Right lobe of liver (tissue), 6 donors: Measurements from ENCODE around the gene PKP3. TPM values are rescaled to one million over a fixed set of nuclear protein-coding genes. Genes with fewer than 3 reads are reported as not detected.
A peak's percentile ranks its signal among the peaks of the same experiment; 100 is the strongest.

Source experiments
- ATAC-seq, 4 donors: fragments of 200-7000 bp; cut with Tn5 transposase; one replicate each; pipeline ENCODE4 v1.9.1; 2020; ENCODE audit warnings: mild to moderate bottlenecking in 4 of 4, moderate library complexity in 4 of 4
- DNase-seq, 3 donors: peaks; one replicate each; pipeline ENCODE4 v3.0.0-alpha.2; 2020
- H3K27ac ChIP-seq, 3 donors: fragments of 200-600 bp; one replicate each; pipeline ENCODE4 v1.8.0; 2022
- H3K27me3 ChIP-seq, 2 donors: fragments of 200-600 bp; one replicate each; pipeline ENCODE4 v1.8.0; 2022
- H3K36me3 ChIP-seq, 4 donors: fragments of 200-600 bp; sonication (generic) in 1 of 4; one replicate each; pipeline versions ENCODE4 v1.5.1 to v1.8.0; 2017 to 2022; ENCODE audit warnings: control low read depth in 1 of 4
- H3K4me1 ChIP-seq, 4 donors: fragments of 200-600 bp; sonication (generic) in 1 of 4; one replicate each; pipeline versions ENCODE4 v1.5.1 to v1.8.0; 2017 to 2022; ENCODE audit warnings: control low read depth in 1 of 4
- H3K4me3 ChIP-seq, 3 donors: fragments of 200-600 bp; one replicate each; pipeline ENCODE4 v1.8.0; 2022
- H3K9me3 ChIP-seq, 4 donors: fragments of 200-600 bp; sonication (generic) in 1 of 4; one replicate each; pipeline versions ENCODE4 v1.5.1 to v1.8.0; 2017 to 2022; ENCODE audit warnings: control low read depth in 1 of 4
- POLR2A ChIP-seq: fragments of 450-650 bp; IDR thresholded peaks from one replicate; pipeline ENCODE4 v1.6.1; 2017; ENCODE audit warnings: antibody characterized with exemption, mild to moderate bottlenecking
- WGBS: methylation state at CpG from one replicate; pipeline ENCODE4 v1.1.6; 2018; ENCODE audit warnings: low coverage, low lambda C conversion rate; ENCODE audit not compliant: insufficient coverage; ENCODE audit errors: missing lambda C conversion rate; 5-methylcytosine and 5-hydroxymethylcytosine counted together
- intact Hi-C, 2 donors: fragments of 100-400 bp; cut with DNase I; formaldehyde crosslinking; loops; one replicate each; pipeline versions ENCODE4 v1.11.2 to v1.14.1; 2022
- total RNA-seq, 6 experiments: library from RNA; depleted of rRNA in 2 of 6; stranded (reverse); fragments of >200 nt in 2 of 6; fragmentation: NEBNext Ultra II Directional in 3 of 6; extraction: Animal tissue kit (Norgen Biotek cat#: 25700) in 3 of 6; gene quantifications; one replicate each; pipeline versions ENCODE4 v1.1.0 to v1.2.4, GENCODE V29; 2016 to 2023
- TF ChIP-seq, protein P1 (sequence below), 4 donors: fragments of 200-600 bp in 3 of 4; fragments of 450-650 bp in 1 of 4; IDR thresholded peaks; one replicate each; pipeline versions ENCODE4 v1.5.1 to v1.8.0; 2016 to 2022; ENCODE audit warnings: antibody characterized with exemption in 4 of 4, mild to moderate bottlenecking in 2 of 4
- donor health status: DM: no; HTN: yes; CAD: no.
- donor health status: DM: no; HTN: no; CAD: no.
- donor health status: DM: no; HTN: no; CAD: no.
- donor health status: DM: no; HTN: yes; CAD: no.
- donor health status: DM: no; HTN: yes; CAD: no.

Gene PKP3
- total RNA-seq, 6 experiments from 2014 or later: 0.43 to 1.5 (median 0.47) TPM; not detected in 3

DNA sequence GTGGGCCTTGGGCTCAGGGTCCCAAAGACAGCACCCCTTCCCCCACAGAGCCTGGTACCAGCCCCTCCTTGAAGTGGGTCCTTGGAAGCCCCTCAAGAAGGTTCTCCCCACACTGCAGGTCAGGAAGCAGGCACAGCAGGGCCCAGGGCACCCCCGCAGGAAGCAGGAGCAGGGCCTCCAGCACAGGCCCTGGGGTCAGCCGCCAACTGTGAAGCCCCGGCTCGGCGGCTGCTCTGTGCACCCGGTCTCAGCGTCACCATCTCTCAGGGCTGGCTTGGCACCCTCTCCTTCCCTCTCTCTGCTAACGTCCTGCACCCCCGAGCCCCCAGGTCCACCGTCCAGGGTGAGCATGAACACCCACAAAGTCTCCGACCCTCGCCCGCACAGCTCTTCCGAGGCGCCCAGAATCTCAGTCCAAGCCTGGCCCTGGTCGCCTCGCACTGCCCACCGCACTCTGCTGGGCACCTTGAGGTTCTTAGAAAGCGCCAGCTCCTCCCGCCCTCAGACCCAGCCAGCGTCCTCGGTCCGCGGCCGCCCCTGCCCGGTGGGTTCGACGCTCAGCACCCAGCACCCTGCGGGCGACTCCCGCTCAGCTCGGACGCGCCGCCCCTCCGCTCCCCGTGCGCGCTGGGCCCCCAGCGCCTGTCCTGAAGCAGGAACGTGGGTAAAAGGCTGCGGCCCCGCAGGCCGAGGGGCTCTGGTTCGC lies 22.2 kb downstream of the PKP3 start:
- ATAC-seq: peak in 2 of 4 donors; percentile 2
- H3K36me3 ChIP-seq: no peaks in the 10 kb centered on the region
- peak overlapping the region; percentile 39 to 61 (median 60) for H3K4me3 ChIP-seq
- H3K27ac ChIP-seq: peak overlapping the region; percentile 50 to 71 (median 62)
- no peaks in the 10 kb centered on the region for H3K9me3 ChIP-seq
- H3K4me1 ChIP-seq: peaks cover 0 to 8% (median 0%) of the 10 kb centered on the region in 4 donors
- WGBS: 11% methylated on average over 5 of the region's 45 CpGs
- intact Hi-C loops: no loop called here
- DNase-seq: peak in 2 of 3 donors; percentile 23 to 55
- TF ChIP-seq POLR2A: peak; percentile 37
- TF ChIP-seq, protein P1, sequence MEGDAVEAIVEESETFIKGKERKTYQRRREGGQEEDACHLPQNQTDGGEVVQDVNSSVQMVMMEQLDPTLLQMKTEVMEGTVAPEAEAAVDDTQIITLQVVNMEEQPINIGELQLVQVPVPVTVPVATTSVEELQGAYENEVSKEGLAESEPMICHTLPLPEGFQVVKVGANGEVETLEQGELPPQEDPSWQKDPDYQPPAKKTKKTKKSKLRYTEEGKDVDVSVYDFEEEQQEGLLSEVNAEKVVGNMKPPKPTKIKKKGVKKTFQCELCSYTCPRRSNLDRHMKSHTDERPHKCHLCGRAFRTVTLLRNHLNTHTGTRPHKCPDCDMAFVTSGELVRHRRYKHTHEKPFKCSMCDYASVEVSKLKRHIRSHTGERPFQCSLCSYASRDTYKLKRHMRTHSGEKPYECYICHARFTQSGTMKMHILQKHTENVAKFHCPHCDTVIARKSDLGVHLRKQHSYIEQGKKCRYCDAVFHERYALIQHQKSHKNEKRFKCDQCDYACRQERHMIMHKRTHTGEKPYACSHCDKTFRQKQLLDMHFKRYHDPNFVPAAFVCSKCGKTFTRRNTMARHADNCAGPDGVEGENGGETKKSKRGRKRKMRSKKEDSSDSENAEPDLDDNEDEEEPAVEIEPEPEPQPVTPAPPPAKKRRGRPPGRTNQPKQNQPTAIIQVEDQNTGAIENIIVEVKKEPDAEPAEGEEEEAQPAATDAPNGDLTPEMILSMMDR (IDR thresholded peaks at IDR 0.05): no peak
- H3K27me3 ChIP-seq: no peaks in the 10 kb centered on the region

DNA sequence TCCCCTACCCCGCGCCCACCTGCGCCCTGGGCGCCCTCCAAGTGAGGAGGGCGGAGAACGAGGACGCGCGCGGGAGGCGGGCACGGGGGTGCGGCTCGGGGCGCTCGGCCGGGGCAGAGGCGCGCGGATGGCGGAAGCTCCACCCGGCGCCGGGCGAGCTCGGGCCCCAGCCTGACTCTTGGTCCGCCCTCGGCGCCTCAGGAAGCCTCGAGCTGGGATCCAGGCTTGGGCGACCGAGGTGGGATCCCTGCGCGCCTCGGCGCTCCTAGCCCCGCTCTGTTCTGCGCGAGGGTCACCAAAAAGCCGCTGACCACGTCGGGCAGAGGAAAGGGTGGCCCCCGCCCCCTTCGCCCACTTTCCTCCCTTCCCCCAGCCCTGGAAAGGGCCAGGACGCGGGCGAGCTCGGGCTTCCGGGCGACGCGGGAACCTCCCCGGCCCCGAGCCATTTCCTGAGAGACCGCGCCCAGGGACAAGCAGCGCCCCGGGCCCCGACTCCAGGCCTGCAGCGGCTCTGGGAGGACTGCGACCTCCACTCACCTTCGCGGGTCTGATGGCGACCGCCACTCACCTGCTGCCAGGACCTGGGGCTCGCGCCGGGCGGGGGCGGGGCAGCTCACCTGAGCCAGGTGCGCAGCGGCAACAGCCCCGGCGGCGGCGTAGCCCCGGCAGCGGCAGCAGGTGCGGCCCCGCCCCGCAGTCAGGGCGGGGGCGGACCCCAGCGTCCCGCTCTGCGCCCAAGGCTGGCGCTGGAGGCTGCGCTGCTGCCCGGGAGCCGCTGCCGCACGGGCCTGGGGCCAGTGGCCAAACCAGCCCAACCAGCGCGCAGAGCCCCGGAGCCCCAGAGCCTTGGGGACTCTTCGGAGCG lies 23.0 kb downstream of the PKP3 start:
- peak; percentile 18 for TF ChIP-seq POLR2A
- TF ChIP-seq, protein P1 (IDR thresholded peaks at IDR 0.05): no peak
- ATAC-seq (peak; percentile 57 to 70 (median 67)), DNase-seq (peak in 2 of 3 donors; percentile 49 to 59)
- peak overlapping the region; percentile 39 to 61 (median 60) for H3K4me3 ChIP-seq
- no peaks in the 10 kb centered on the region for H3K27me3 ChIP-seq
- WGBS: 0% methylated on average over 1 of the region's 97 CpGs
- intact Hi-C loops: no loop called here
- H3K9me3 ChIP-seq: no peaks in the 10 kb centered on the region
- H3K4me1 ChIP-seq: peaks cover 0 to 8% (median 0%) of the 10 kb centered on the region in 4 donors
- peak overlapping the region; percentile 50 to 71 (median 62) for H3K27ac ChIP-seq
- no peaks in the 10 kb centered on the region for H3K36me3 ChIP-seq

DNA sequence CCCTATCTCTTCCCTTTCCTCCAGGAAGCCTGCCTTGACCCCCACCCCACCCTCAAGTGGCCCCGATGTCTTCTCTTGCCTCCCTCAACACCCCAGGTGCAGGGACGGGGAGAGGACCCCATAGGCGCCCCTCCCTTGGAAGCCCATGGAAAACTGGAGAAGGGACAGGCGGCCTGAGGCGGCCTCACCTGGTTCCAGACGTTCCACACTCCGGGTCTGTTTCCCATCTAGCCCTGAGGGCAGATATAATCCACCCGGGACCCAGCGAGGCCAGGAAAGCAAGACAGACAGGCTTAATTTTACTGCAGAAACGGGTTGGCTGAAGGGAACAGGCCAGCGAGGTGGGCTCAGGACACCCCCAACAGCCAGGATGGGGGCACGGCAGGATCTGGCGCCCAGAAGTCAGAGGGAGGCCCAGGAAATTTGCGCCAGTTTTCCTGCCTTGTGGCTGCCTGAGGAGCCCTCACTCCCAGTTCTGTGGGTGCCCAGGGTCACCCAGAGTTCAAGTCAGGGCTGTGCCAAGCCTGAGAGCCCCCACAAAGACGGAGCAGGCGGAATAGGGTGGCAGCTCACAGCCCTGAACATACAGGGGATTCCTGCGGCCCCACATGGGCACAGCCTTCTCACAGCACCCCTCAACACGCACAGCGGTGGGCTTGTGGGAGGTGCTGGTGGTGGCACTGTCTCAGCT lies 23.8 kb downstream of the PKP3 start:
- TF ChIP-seq POLR2A: no peak
- TF ChIP-seq, protein P1 (IDR thresholded peaks at IDR 0.05): no peak
- Histone ChIP-seq H3K4me3 (peak overlapping the region in 2 of 3 donors; percentile 60 to 61), H3K4me1 (peaks cover 0 to 8% (median 0%) of the 10 kb centered on the region in 4 donors), H3K27ac (no peak overlapping the region), H3K36me3 (no peaks in the 10 kb centered on the region), H3K9me3 (no peaks in the 10 kb centered on the region), H3K27me3 (no peaks in the 10 kb centered on the region)
- intact Hi-C loops: no loop called here
- ATAC-seq (no peak), DNase-seq (peak in 1 of 3 donors; percentile 43)
- 80% methylated on average over 1 of the region's 19 CpGs for WGBS
